Right lobe of liver (tissue), 6 donors: ENCODE data around the gene MSH3. TPM values are rescaled to one million over a fixed set of nuclear protein-coding genes. Genes with fewer than 3 reads are reported as not detected.
"Not testable (repeated sequence)": the region's sequence is repeated elsewhere in the genome, so short reads cannot be mapped to it uniquely, and the experiment has no call there.

ENCODE experiments used
- ATAC-seq, 4 donors: fragments of 200-7000 bp; cut with Tn5 transposase; one replicate each; pipeline ENCODE4 v1.9.1; 2020; ENCODE audit warnings: mild to moderate bottlenecking in 4 of 4, moderate library complexity in 4 of 4
- DNase-seq, 3 donors: peaks; one replicate each; pipeline ENCODE4 v3.0.0-alpha.2; 2020
- H3K27ac ChIP-seq, 3 donors: fragments of 200-600 bp; one replicate each; pipeline ENCODE4 v1.8.0; 2022
- H3K27me3 ChIP-seq, 2 donors: fragments of 200-600 bp; one replicate each; pipeline ENCODE4 v1.8.0; 2022
- H3K36me3 ChIP-seq, 4 donors: fragments of 200-600 bp; sonication (generic) in 1 of 4; one replicate each; pipeline versions ENCODE4 v1.5.1 to v1.8.0; 2017 to 2022; ENCODE audit warnings: control low read depth in 1 of 4
- H3K4me1 ChIP-seq, 4 donors: fragments of 200-600 bp; sonication (generic) in 1 of 4; one replicate each; pipeline versions ENCODE4 v1.5.1 to v1.8.0; 2017 to 2022; ENCODE audit warnings: control low read depth in 1 of 4
- H3K4me3 ChIP-seq, 3 donors: fragments of 200-600 bp; one replicate each; pipeline ENCODE4 v1.8.0; 2022
- H3K9me3 ChIP-seq, 4 donors: fragments of 200-600 bp; sonication (generic) in 1 of 4; one replicate each; pipeline versions ENCODE4 v1.5.1 to v1.8.0; 2017 to 2022; ENCODE audit warnings: control low read depth in 1 of 4
- CTCF ChIP-seq, 4 donors: fragments of 200-600 bp in 3 of 4; fragments of 450-650 bp in 1 of 4; IDR thresholded peaks; one replicate each; pipeline versions ENCODE4 v1.5.1 to v1.8.0; 2016 to 2022; ENCODE audit warnings: antibody characterized with exemption in 4 of 4, mild to moderate bottlenecking in 2 of 4
- POLR2A ChIP-seq: fragments of 450-650 bp; IDR thresholded peaks from one replicate; pipeline ENCODE4 v1.6.1; 2017; ENCODE audit warnings: antibody characterized with exemption, mild to moderate bottlenecking
- WGBS: methylation state at CpG from one replicate; pipeline ENCODE4 v1.1.6; 2018; ENCODE audit warnings: low coverage, low lambda C conversion rate; ENCODE audit not compliant: insufficient coverage; ENCODE audit errors: missing lambda C conversion rate; 5-methylcytosine and 5-hydroxymethylcytosine counted together
- intact Hi-C, 2 donors: fragments of 100-400 bp; cut with DNase I; formaldehyde crosslinking; loops; one replicate each; pipeline versions ENCODE4 v1.11.2 to v1.14.1; 2022
- total RNA-seq, 6 experiments: library from RNA; depleted of rRNA in 2 of 6; stranded (reverse); fragments of >200 nt in 2 of 6; fragmentation: NEBNext Ultra II Directional in 3 of 6; extraction: Animal tissue kit (Norgen Biotek cat#: 25700) in 3 of 6; gene quantifications; one replicate each; pipeline versions ENCODE4 v1.1.0 to v1.2.4, GENCODE V29; 2016 to 2023
- donor health status: DM: no; HTN: yes; CAD: no.
- donor health status: DM: no; HTN: no; CAD: no.
- donor health status: DM: no; HTN: no; CAD: no.
- donor health status: DM: no; HTN: yes; CAD: no.
- donor health status: DM: no; HTN: yes; CAD: no.

MSH3 gene
- total RNA-seq, 6 experiments from 2014 or later: 7.8 to 13.1 (median 10.8) TPM

GRCh38 chr5:80810425-80810824 lies 156.0 kb downstream of the MSH3 start:
- Histone ChIP-seq H3K4me1 (no peaks in the 10 kb centered on the region), H3K27ac (no peak overlapping the region), H3K36me3 (peaks cover 0 to 7% (median 3%) of the 10 kb centered on the region in 4 donors), H3K27me3 (no peaks in the 10 kb centered on the region), H3K4me3 (no peak overlapping the region), H3K9me3 (no peaks in the 10 kb centered on the region)
- intact Hi-C loops: no loop called here
- DNase-seq (no peak), ATAC-seq (no peak)
- no peak for TF ChIP-seq POLR2A
- no peak for TF ChIP-seq CTCF (IDR thresholded peaks at IDR 0.05)
- WGBS: 100% methylated on average over 1 of the region's 1 CpG

GRCh38 chr5:80816590-80816989 lies 162.1 kb downstream of the MSH3 start:
- TF ChIP-seq CTCF (IDR thresholded peaks at IDR 0.05) (no peak), POLR2A (no peak)
- DNase-seq (no peak), ATAC-seq (no peak)
- H3K27me3 ChIP-seq: no peaks in the 10 kb centered on the region
- intact Hi-C loops: no loop called here
- no peak overlapping the region for H3K4me3 ChIP-seq
- no peaks in the 10 kb centered on the region for H3K9me3 ChIP-seq
- no peaks in the 10 kb centered on the region for H3K4me1 ChIP-seq
- 88% methylated on average over 3 of the region's 3 CpGs for WGBS
- peaks cover 0 to 7% (median 3%) of the 10 kb centered on the region in 4 donors for H3K36me3 ChIP-seq
- no peak overlapping the region for H3K27ac ChIP-seq

GRCh38 chr5:80820685-80821084 lies 166.2 kb downstream of the MSH3 start:
- TF ChIP-seq CTCF (IDR thresholded peaks at IDR 0.05) (no peak), POLR2A (no peak)
- ATAC-seq: no peak
- Histone ChIP-seq H3K36me3 (no peaks in the 10 kb centered on the region), H3K27ac (no peak overlapping the region), H3K27me3 (no peaks in the 10 kb centered on the region), H3K4me1 (no peaks in the 10 kb centered on the region), H3K9me3 (no peaks in the 10 kb centered on the region), H3K4me3 (no peak overlapping the region)
- intact Hi-C loops: no loop called here
- WGBS: 100% methylated on average over 1 of the region's 3 CpGs
- no peak for DNase-seq

- no peak overlapping the region for H3K27ac ChIP-seq
- DNase-seq (no peak), ATAC-seq (no peak)
- no peaks in the 10 kb centered on the region for H3K9me3 ChIP-seq
- no peak overlapping the region for H3K4me3 ChIP-seq
- WGBS: 94% methylated on average over 1 of the region's 1 CpG
- intact Hi-C loops: no loop called here
- H3K36me3 ChIP-seq: no peaks in the 10 kb centered on the region
- no peaks in the 10 kb centered on the region for H3K4me1 ChIP-seq
- H3K27me3 ChIP-seq: no peaks in the 10 kb centered on the region
- TF ChIP-seq CTCF (IDR thresholded peaks at IDR 0.05) (no peak), POLR2A (no peak)
Observed at GRCh38 chr5:80822640-80823039, 168.2 kb downstream of the MSH3 start.

- WGBS: 100% methylated on average over 1 of the region's 22 CpGs
- intact Hi-C loops, H3K4me3 ChIP-seq, H3K9me3 ChIP-seq, H3K36me3 ChIP-seq, H3K27ac ChIP-seq, DNase-seq, H3K27me3 ChIP-seq, H3K4me1 ChIP-seq, ATAC-seq: not testable (repeated sequence)
Observed at GRCh38 chr5:80824159-80824558, 169.7 kb downstream of the MSH3 start.
